Nephron progenitor cell (in vitro differentiated cells): Measurements from ENCODE around the gene PDZD2.

ENCODE experiments used
- DNase-seq: peaks from one replicate; pipeline ENCODE4 v3.0.0; 2021
- H3K27ac Mint-ChIP-seq: 2 replicates; pipeline ENCODE4 v1.8.0; 2021; ENCODE audit warnings: mild to moderate bottlenecking, moderate library complexity, mixed read lengths
- H3K27me3 Mint-ChIP-seq: 2 replicates; pipeline ENCODE4 v1.8.0; 2021; ENCODE audit warnings: mild to moderate bottlenecking, low read depth, mixed read lengths; ENCODE audit not compliant: poor library complexity
- H3K36me3 Mint-ChIP-seq: 2 replicates; pipeline ENCODE4 v1.8.0; 2021; ENCODE audit warnings: low read depth, mixed read lengths
- H3K4me1 Mint-ChIP-seq: 2 replicates; pipeline ENCODE4 v1.8.0; 2021; ENCODE audit warnings: mixed read lengths
- H3K4me3 Mint-ChIP-seq: 2 replicates; pipeline ENCODE4 v1.8.0; 2021; ENCODE audit warnings: mild to moderate bottlenecking, moderate library complexity, mixed read lengths
- H3K9me3 Mint-ChIP-seq: 2 replicates; pipeline ENCODE4 v1.8.0; 2021; ENCODE audit warnings: mild to moderate bottlenecking, moderate library complexity, mixed read lengths
- CTCF ChIP-seq: fragments of 200-600 bp; sonication (generic); IDR thresholded peaks from 2 replicates; pipeline ENCODE4 v1.5.0; 2021; ENCODE audit warnings: antibody characterized with exemption

The PDZD2 gene

GRCh38 chr5:32103521-32103920, 464.6 kb downstream of the PDZD2 start:
- H3K9me3 Mint-ChIP-seq = no peaks in the 10 kb centered on the region
- H3K27me3 Mint-ChIP-seq = peaks cover 3% of the 10 kb centered on the region
- H3K27ac Mint-ChIP-seq = no peak overlapping the region
- DNase-seq = no peak
- H3K4me3 Mint-ChIP-seq = no peak overlapping the region
- no peak for TF ChIP-seq CTCF
- H3K36me3 Mint-ChIP-seq = peaks cover 71% of the 10 kb centered on the region
- peaks cover 35% of the 10 kb centered on the region for H3K4me1 Mint-ChIP-seq

GRCh38 chr5:32107291-32107690, 468.4 kb downstream of the PDZD2 start:
- Mint-ChIP-seq H3K9me3 (no peaks in the 10 kb centered on the region), H3K27ac (no peak overlapping the region), H3K36me3 (peaks cover 81% of the 10 kb centered on the region), H3K4me3 (no peak overlapping the region), H3K4me1 (peaks cover 4% of the 10 kb centered on the region), H3K27me3 (no peaks in the 10 kb centered on the region)
- TF ChIP-seq CTCF = no peak
- DNase-seq = no peak

GRCh38 chr5:32108167-32108566, 469.2 kb downstream of the PDZD2 start:
- Mint-ChIP-seq H3K36me3 (peaks cover 79% of the 10 kb centered on the region), H3K4me1 (no peaks in the 10 kb centered on the region), H3K9me3 (no peaks in the 10 kb centered on the region), H3K27ac (no peak overlapping the region), H3K27me3 (no peaks in the 10 kb centered on the region), H3K4me3 (no peak overlapping the region)
- no peak for DNase-seq
- TF ChIP-seq CTCF = no peak

- Mint-ChIP-seq H3K27ac (peak overlapping the region; percentile 40), H3K9me3 (no peaks in the 10 kb centered on the region), H3K36me3 (peaks cover 71% of the 10 kb centered on the region), H3K4me1 (no peaks in the 10 kb centered on the region), H3K4me3 (no peak overlapping the region), H3K27me3 (no peaks in the 10 kb centered on the region)
- TF ChIP-seq CTCF = no peak
- no peak for DNase-seq
Measured at GRCh38 chr5:32109236-32109635, 470.3 kb downstream of the PDZD2 start.

- Mint-ChIP-seq H3K9me3 (no peaks in the 10 kb centered on the region), H3K27ac (no peak overlapping the region), H3K27me3 (no peaks in the 10 kb centered on the region), H3K4me3 (no peak overlapping the region), H3K36me3 (peaks cover 74% of the 10 kb centered on the region), H3K4me1 (no peaks in the 10 kb centered on the region)
- TF ChIP-seq CTCF = no peak
- DNase-seq = no peak
Measured at GRCh38 chr5:32110111-32110696, 471.3 kb downstream of the PDZD2 start.

GRCh38 chr5:32115985-32116384, 477.1 kb downstream of the PDZD2 start:
- Mint-ChIP-seq H3K27ac (peak overlapping the region; percentile 4), H3K9me3 (no peaks in the 10 kb centered on the region), H3K36me3 (peaks cover 61% of the 10 kb centered on the region), H3K4me3 (no peak overlapping the region), H3K4me1 (no peaks in the 10 kb centered on the region), H3K27me3 (no peaks in the 10 kb centered on the region)
- DNase-seq = no peak
- TF ChIP-seq CTCF = no peak
